GM19455 (cell line): ENCODE data around the gene EPB41L2.
"Not testable (repeated sequence)": the region's sequence is repeated elsewhere in the genome, so short reads cannot be mapped to it uniquely, and the experiment has no call there.

Source experiments
- ATAC-seq: cut with Tn5 transposase; IDR thresholded peaks from one replicate; pipeline ENCODE4 v1.9.1; 2021; ENCODE audit not compliant: unreplicated experiment

The EPB41L2 gene

DNA sequence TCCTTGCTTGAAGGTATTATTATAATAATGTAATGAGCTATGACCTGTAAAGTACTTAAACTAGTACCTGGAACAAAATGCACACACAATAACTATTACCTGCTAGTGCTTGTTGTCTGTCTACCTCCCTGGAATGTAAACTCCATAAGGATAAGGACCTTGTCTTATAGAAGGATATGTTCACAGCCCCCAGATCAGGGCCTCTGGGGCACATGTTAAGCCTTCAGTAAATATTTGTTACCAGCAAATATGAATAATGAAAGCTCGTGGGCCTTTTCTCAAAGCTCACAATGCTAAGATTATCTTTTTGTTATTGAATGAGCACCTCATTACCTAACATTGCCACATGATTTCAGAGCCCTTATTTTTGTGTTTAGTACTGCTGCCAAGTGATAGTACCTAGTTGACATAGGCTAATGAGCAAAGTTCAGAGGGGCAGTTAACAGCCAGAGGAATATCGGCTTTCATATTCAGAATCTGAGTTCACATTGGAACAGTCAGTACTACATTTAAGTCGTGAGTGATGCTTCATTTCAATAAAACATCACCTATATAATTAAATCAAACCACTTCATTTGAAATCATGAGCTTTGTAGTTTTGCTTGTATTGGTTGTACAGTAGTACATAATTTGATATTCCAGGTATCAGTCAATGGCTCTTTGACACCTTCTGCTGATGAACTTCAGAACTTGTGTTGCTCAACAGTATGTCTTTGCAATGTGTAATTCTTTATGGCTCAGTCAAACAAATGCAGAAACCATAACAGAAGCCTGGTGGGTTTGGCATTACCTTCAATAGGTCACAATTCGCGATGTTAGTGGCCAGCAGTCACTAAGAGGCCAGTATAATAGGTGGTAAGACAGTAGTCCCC, 247.6 kb downstream of the EPB41L2 start:
- ATAC-seq: no peak

DNA sequence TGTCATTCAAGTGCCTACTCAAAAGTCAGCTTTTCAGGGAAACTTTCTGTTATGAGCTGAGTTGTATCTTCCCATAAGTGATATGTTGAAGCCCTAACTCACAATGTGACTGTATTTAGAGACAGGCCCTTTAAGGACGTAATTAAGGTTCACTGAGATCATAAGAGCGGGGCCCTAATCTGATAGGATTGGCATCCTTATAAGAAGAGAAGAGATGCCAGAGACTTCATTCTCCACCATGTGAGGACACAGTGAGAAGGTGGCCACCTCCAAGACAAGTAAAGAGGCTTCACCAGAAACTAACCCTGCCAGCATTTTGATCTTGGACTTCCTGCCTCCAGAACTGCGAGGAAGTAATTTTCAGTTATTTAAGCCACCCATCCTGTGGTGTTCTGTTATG, 248.5 kb downstream of the EPB41L2 start:
- no peak for ATAC-seq

DNA sequence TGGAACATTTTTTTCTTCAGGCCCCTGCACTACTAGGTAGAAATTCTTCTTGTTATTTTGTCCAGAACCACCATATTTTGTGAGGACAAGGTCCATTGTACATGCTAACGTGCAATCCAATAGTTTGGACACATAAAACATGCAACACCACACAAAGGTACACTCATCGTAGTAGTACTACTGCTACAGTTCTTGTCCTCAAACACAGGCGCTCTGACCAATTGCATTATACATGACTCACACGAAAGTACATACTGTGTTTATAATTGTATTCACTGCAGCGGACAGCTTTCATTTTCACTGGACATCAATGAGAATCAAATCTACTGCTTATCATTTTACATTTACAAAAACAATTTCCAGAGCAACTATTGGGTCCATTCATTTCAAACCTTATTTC, 251.1 kb downstream of the EPB41L2 start:
- ATAC-seq: no peak

DNA sequence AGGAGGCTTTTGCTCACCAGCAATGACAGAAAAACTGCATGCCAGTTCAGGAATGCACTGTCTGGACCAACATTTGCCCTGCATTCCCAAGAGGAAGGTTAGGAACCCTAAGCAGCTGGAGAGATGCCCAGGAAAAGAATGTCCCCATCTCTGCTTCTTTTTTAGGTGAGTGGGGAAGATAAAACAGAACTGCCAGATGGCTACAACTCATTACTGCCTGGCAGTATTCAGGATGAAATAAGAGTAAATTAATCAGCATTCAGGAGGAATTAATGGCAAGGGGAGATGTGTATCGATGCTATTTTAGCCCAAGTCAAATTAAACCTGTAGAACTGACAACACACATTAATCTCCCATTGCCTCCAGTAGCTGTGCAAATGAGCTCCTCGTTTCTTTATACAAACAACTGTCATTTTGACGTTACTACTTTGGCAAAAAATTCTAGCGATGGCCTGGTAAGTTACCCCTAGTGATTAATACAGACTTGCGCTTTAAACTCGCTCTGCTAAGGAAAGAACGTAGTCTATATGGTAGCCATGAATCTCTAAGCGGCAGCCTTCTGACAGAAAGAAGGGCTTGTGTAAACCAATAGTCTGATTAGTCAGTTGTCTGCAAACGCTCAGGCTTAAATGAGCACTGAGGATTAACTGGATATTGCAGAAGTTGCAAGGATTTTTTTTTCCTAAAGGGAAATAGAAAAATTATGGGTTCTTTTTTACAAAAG, 252.6 kb downstream of the EPB41L2 start:
- no peak for ATAC-seq

DNA sequence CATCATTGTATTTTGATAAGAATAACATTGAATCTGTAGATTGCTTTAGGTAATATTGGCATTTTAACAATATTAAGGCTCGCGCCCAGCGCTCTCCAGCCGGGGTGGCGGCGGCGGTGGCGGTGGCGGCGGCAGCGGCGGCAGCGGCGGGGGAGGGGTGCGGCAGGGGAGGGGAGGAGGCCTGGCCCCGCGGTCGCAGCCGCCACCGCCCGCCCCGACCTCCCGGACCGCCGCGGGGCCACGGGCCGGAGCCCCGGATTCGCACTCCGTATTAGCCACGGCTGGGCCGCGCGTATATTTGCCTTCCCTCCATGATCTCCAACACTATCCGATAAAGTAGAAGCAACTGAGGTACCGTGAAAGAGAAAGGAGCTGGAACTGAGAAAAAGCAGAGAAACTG, 261.7 kb downstream of the EPB41L2 start:
- not testable (repeated sequence) for ATAC-seq

DNA sequence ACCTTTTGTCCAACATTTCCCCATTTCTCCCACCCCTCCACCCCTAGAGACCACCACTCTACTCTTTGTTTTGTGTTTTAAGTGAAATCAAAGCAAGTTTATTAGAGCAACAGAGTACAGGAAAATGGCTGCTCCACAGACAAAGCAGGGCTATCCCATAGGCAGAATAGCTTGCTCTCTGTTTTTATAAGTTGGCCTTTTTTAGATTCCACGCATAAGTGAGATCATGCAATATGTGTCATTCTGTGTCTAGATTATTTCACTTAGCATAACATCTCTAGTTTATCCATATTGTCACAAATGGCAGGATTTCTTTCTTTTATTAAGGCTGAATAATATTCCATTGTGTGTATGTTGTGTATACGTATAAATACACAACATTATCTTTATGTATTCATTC, 266.0 kb downstream of the EPB41L2 start:
- no peak for ATAC-seq

DNA sequence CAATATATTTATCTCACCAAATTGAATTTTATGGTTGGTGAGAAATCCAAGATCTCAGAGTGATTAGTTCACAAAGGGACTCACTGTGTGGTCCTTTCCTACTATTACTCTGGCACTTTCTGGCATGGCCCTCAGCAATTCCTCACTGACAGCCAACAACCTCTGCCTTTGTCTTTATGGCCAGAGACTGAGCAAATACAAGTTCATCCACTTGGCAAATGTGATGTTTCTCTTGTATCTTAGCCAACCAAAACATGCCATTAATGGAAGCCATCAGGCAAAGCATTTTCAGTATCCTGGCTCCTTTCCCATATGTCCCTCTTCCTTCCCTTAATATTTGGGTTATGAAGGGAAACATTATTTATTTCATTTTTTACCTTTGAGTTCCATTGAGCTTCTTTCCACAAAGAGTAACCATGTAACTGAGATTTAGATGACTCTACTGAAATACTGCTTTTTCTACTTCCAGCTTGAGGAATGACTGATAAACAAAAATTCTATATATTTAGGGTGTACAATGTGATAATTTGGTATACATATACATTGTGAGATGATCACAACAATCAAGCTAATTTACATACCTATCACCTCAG, 266.6 kb downstream of the EPB41L2 start:
- no peak for ATAC-seq

DNA sequence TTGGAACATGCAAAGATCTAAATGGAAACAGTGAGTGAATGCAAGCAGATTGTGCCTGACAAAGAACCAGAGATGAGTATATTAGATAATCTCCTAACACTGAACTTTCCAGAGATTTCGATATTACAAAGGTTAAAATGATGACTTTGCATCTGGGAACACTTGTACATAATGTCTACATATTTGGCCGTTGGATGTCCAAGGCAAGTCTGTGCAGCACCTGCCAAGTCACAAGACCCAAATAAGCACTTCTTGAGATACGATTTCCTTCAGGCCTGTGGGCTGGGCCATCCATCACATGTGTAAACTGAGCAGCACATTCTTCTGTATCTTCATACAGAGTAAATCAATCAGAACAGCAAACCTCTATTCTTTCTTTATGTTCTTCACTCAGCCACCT, 268.3 kb downstream of the EPB41L2 start:
- no peak for ATAC-seq

DNA sequence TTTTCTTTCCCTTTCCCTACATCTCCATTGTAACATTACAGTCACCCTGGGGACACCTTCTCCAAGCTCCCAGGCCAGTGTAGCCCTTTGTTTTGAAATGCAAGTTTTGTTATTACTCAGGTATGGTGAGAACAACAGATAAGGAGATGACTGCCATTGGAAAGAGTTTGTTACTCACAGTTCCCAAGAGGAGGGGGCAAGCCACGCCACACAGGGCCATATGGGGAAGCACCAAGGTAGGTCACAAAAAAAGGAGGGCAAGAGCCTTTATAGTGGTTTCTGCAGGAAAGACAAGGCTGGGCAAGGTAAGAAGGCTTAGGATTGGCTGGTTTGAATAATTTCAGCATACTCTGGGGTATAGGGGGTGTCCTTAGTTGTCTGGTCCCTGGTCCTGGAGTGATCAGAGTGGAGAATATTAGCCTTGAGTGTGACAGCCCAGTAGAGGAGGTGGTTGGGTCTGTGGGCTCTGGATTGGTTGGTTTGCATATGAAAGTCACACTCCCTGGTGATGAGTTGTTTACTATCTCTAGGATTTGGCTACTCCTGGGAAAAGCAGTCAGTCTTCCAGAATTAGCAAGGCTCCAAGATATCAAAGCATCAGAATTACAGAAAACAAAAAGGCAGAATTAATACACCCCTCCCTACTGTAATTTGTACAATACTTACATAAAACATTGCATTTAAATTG, 268.9 kb downstream of the EPB41L2 start:
- no peak for ATAC-seq
